ENCODE data around the gene AXDND1.

- TF ChIP-seq EZH2 (IDR thresholded peaks at IDR 0.05) (no peak), POLR2AphosphoS5 (IDR thresholded peaks at IDR 0.05; ENCODE audit: borderline replicate concordance, low read depth, low read length) (no peak)
These were observed 35.9 kb upstream of the AXDND1 start for GRCh38 chr1:179329862-179330261.

All from SK-N-MC (cell line).